VCaP (cell line): ENCODE measurements around the gene ZSCAN1.

Experiments
- H3K27ac ChIP-seq: fragments of 450-650 bp; 2 replicates; pipeline ENCODE4 v1.5.1; 2017
- CTCF ChIP-seq: fragments of 450-650 bp; conservative IDR thresholded peaks from 2 replicates; pipeline ENCODE4 v1.5.1; 2017; ENCODE audit warnings: mild to moderate bottlenecking, moderate library complexity

The ZSCAN1 gene

GRCh38 chr19:58022283-58022660 is 11.6 kb upstream of the ZSCAN1 start:
- peak overlapping the region; percentile 33 for H3K27ac ChIP-seq
- TF ChIP-seq CTCF = peak; percentile 25

- TF ChIP-seq CTCF = no peak
- H3K27ac ChIP-seq = no peak overlapping the region
Measured at GRCh38 chr19:58024661-58025060, 9.2 kb upstream of the ZSCAN1 start.

- TF ChIP-seq CTCF = no peak
- peak overlapping the region; percentile 90 for H3K27ac ChIP-seq
Measured at GRCh38 chr19:58034477-58034793, 610 bp downstream of the ZSCAN1 start.

GRCh38 chr19:58035863-58036262 is 2.0 kb downstream of the ZSCAN1 start:
- no peak overlapping the region for H3K27ac ChIP-seq
- TF ChIP-seq CTCF = no peak

GRCh38 chr19:58037927-58038687 is 4.3 kb downstream of the ZSCAN1 start:
- peak overlapping the region; percentile 36; the same call in 1 of the 2 replicates for H3K27ac ChIP-seq
- TF ChIP-seq CTCF = no peak

- no peak overlapping the region; the same call in 1 of the 2 replicates for H3K27ac ChIP-seq
- TF ChIP-seq CTCF = no peak
Measured at GRCh38 chr19:58038688-58039204, 4.9 kb downstream of the ZSCAN1 start.

GRCh38 chr19:58040751-58041525 is 7.1 kb downstream of the ZSCAN1 start:
- H3K27ac ChIP-seq = no peak overlapping the region
- TF ChIP-seq CTCF = no peak
